ENCODE measurements around the gene SERINC5. TPM values are rescaled to one million over a fixed set of nuclear protein-coding genes. Genes with fewer than 3 reads are reported as not detected.
"Not testable (repeated sequence)": the region's sequence is repeated elsewhere in the genome, so short reads cannot be mapped to it uniquely, and the experiment has no call there.

Gene SERINC5
- total RNA-seq, 2 experiments from 2014 or later: 70.2 to 78.3 TPM

DNA sequence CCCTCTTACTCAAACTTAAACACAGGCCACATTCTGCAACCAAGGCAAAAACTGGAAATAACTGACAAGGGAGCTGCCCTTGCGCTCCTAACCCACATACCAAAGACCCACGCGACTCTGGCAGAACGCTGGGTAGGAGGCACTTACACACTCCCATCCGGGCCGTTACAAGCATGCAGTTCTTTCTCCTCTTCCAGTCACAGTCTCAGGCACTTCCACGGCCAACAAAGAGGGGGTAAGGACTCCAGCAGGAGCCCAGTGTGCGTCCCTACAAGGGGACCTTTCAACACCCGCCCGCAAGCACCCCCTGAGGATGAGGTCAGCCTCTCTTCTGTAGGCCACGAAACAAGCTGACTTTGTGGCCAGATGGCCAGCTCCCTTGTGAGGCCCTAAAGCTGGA is 57.4 kb downstream of the SERINC5 start:
- no peaks in the 10 kb centered on the region for H3K27me3 Mint-ChIP-seq
- peaks cover 50% of the 10 kb centered on the region for H3K4me1 Mint-ChIP-seq
- no peaks in the 10 kb centered on the region for H3K9me3 Mint-ChIP-seq
- POLR2A ChIA-PET: interaction anchor here (1.4 kb wide), 1 partner anchor 17 kb away, joined by 3 read pairs; no protein-coding TSS in a partner anchor
- H3K36me3 Mint-ChIP-seq: peaks cover 51% of the 10 kb centered on the region
- H3K4me3 Mint-ChIP-seq: peak overlapping the region; percentile 18
- no peak for DNase-seq
- ATAC-seq (ENCODE audit: low read depth): no peak
- H3K27ac Mint-ChIP-seq: peak overlapping the region; percentile 36

DNA sequence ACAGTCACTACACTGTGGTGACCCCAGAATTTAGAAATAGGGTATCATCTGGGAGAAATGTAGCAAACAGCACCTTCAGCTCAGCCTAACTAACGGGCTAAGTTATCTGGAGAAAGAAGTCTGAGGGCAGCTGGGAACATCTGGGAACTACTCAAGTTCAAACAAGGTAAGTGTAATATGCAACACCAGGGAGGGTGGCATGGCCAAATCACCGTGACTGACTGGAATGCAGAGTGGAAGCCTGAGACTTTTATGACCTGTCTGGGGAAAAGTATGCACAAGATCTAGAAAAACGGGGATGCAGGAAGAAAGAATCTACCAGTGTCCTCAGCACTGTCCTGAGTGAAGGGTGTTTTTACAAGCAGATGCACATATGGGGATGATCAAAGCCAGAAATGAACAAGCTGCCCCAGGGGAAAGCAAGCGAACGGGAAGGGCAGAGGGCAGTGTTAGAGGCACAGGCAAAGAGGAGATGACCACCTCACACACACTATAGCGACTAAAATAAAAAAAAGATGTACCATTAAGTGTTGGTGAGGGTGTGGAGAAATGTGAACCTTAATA is 59.9 kb downstream of the SERINC5 start:
- peaks cover 61% of the 10 kb centered on the region for H3K4me1 Mint-ChIP-seq
- DNase-seq: no peak
- H3K27ac Mint-ChIP-seq: peak overlapping the region; percentile 57
- H3K36me3 Mint-ChIP-seq: peaks cover 35% of the 10 kb centered on the region
- ATAC-seq (ENCODE audit: low read depth): no peak
- POLR2A ChIA-PET: interaction anchor here (0.6 to 4.5 kb wide), 4 partner anchors 21 to 59 kb away, joined by 3 to 46 read pairs (median 14); partner anchors contain the start of gene SERINC5
- H3K27me3 Mint-ChIP-seq: no peaks in the 10 kb centered on the region
- no peaks in the 10 kb centered on the region for H3K9me3 Mint-ChIP-seq
- H3K4me3 Mint-ChIP-seq: peak overlapping the region; percentile 23

DNA sequence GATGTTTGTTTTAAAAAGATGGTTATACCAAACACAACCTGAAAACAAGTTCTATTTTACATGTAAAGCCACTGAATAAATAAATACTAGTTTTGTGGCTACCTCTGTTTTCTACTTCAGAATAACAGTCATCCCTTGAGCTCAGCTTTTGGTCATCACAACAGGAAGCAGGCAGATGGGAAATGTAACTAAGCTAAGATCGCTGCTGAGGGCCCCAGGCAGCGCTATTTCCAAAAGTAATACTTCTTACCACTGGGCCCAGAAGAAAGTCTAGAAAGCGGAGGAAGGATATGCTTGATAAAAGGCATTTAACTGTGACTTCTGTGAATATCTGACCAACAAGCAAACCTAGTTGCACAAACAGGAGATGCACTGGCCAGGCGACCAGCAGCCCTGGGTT is 61.4 kb downstream of the SERINC5 start:
- no peak for DNase-seq
- POLR2A ChIA-PET: interaction anchor here (0.9 to 4.5 kb wide), 5 partner anchors 11 to 61 kb away, joined by 5 to 46 read pairs (median 25); partner anchors contain the start of gene SERINC5
- peak overlapping the region; percentile 93 for H3K27ac Mint-ChIP-seq
- peak; percentile 25 for ATAC-seq (ENCODE audit: low read depth)
- no peaks in the 10 kb centered on the region for H3K27me3 Mint-ChIP-seq
- H3K36me3 Mint-ChIP-seq: peaks cover 29% of the 10 kb centered on the region
- peak overlapping the region; percentile 73 for H3K4me3 Mint-ChIP-seq
- H3K4me1 Mint-ChIP-seq: peaks cover 72% of the 10 kb centered on the region
- H3K9me3 Mint-ChIP-seq: no peaks in the 10 kb centered on the region

DNA sequence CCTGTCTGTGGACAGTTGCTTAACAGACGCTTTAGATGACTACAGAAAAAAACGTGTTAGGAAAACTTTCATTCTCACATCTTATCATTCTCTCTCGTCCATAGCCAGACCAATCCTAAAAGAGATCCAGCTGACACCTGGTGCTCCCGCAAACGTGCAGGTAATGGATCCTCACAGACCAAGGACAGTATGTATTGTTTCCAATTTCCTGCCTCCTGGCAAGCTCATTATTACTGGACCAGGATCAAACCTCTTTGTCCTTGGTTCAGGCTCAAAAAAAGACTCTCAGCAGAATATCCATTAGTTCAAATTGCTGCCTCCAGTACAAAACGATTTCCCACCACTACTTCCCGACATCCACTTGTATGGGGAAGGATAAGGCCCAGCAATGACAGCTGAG is 62.4 kb downstream of the SERINC5 start:
- peak overlapping the region; percentile 73 for H3K4me3 Mint-ChIP-seq
- no peaks in the 10 kb centered on the region for H3K27me3 Mint-ChIP-seq
- H3K9me3 Mint-ChIP-seq: no peaks in the 10 kb centered on the region
- ATAC-seq (ENCODE audit: low read depth) (no peak), DNase-seq (no peak)
- H3K27ac Mint-ChIP-seq: peak overlapping the region; percentile 93
- peaks cover 71% of the 10 kb centered on the region for H3K4me1 Mint-ChIP-seq
- POLR2A ChIA-PET: interaction anchor here (0.5 to 5.2 kb wide), 13 partner anchors 8 to 363 kb away, joined by 3 to 80 read pairs (median 7); partner anchors contain the start of gene SERINC5
- peaks cover 24% of the 10 kb centered on the region for H3K36me3 Mint-ChIP-seq

DNA sequence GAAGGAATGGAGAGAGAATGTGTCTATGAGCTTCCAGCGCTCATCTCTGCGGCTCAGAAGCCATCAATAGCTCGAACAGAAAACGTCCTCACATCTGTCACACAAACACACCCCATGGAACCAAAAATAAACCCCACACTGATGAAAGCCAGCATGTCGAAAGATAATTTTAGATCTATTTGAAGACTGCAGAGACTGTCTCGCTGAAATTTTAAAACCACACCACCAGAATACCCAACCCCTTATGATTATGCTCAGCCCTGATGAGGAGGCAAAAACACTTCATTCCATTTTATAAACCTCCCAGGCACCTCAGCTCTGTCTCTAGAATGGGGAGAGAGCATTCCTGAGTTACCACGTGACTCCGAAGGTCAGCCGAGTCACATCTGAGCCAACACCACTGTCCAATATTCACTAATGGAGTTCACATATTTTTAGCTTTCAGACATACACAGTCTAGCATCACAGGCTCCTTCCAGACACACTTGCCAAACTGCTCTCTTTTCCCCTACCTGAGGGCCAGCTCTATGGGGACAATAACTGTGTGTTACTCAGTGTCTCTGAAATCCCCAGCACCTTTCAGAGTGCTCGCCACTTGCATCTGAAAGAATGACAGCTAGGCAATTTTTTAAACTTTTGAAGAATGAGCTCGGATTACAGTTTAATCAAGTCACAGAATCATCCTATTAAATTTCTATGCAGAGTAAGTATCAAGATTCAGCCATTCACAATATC is 63.2 kb downstream of the SERINC5 start:
- POLR2A ChIA-PET: interaction anchor here (0.5 to 5.2 kb wide), 17 partner anchors 7 to 362 kb away, joined by 3 to 80 read pairs (median 6); partner anchors contain the start of gene SERINC5
- Mint-ChIP-seq H3K4me1 (peaks cover 73% of the 10 kb centered on the region), H3K9me3 (no peaks in the 10 kb centered on the region), H3K27me3 (no peaks in the 10 kb centered on the region), H3K4me3 (peak overlapping the region; percentile 73), H3K27ac (peak overlapping the region; percentile 93), H3K36me3 (peaks cover 20% of the 10 kb centered on the region)
- ATAC-seq (ENCODE audit: low read depth): peak; percentile 13
- no peak for DNase-seq

DNA sequence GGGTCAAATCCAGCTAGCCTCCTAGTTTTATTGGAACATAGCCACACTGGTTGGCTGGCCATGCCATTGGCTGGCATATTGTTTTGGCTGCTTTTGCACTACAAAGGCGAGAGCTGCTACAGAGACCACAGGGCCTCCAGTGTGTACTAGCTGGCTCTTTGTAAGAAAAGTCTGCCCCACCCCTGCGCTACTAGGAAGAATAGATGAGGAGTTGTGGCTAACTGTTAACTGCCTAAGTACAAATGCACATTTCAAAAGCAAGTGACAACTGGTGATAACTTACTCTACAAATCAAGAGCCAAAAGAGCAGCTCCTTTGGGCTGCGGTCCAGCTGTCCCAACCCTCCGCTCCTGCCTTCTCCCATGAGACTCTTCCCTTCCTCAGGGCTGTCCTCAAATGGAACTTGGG is 63.9 kb downstream of the SERINC5 start:
- Mint-ChIP-seq H3K4me1 (peaks cover 76% of the 10 kb centered on the region), H3K9me3 (no peaks in the 10 kb centered on the region), H3K4me3 (peak overlapping the region; percentile 73), H3K36me3 (peaks cover 14% of the 10 kb centered on the region), H3K27ac (peak overlapping the region; percentile 93), H3K27me3 (no peaks in the 10 kb centered on the region)
- DNase-seq: peak; percentile 64
- ATAC-seq (ENCODE audit: low read depth): peak; percentile 81
- POLR2A ChIA-PET: interaction anchor here (0.8 to 5.2 kb wide), 12 partner anchors 9 to 129 kb away, joined by 3 to 80 read pairs (median 8); partner anchors contain the start of gene SERINC5

DNA sequence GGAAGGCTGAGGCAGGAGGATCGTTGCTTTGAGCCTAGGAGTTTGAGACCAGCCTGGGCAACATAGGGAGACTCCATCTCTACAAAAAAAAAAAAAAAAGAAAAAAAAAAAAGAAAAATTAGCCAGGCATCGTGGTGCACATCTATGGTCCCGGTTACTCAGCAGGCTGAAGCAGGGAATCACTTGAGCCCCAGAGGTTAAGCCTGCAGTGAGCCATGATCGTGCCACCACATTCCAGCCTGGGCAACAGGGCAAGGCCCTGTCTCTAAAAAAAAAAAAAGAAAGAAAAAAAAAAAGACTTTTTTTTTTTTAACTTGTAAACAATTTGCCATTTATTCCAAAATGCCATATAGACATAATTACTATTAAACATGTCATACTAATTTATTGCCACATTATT is 64.5 kb downstream of the SERINC5 start:
- ATAC-seq (ENCODE audit: low read depth) (no peak), DNase-seq (no peak)
- Mint-ChIP-seq H3K4me1 (peaks cover 81% of the 10 kb centered on the region), H3K27ac (peak overlapping the region; percentile 98), H3K36me3 (peaks cover 14% of the 10 kb centered on the region), H3K27me3 (no peaks in the 10 kb centered on the region), H3K9me3 (no peaks in the 10 kb centered on the region), H3K4me3 (peak overlapping the region; percentile 92)
- POLR2A ChIA-PET: interaction anchor here (0.7 to 5.2 kb wide), 9 partner anchors 14 to 93 kb away, joined by 3 to 80 read pairs (median 9); partner anchors contain the start of gene SERINC5

DNA sequence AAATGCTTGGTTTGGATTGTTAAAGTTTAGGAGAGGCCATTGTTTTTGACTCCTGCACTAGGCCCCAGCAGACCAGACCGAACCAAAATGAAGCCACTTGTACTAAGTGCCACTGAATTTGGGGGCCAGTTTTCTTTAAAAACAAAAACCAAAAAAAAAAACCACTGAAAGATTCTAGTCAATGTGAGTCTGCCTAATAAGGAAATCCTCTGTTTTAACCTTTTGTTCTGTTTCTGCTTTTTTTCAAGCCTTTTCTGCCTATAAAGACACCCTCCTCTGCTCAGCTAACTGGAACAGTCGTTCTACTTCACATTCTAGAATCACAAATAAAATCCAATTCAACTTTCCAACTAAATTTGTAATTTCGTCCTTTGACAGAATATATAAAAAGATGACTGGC is 64.9 kb downstream of the SERINC5 start:
- Mint-ChIP-seq H3K4me3 (peak overlapping the region; percentile 92), H3K4me1 (peaks cover 80% of the 10 kb centered on the region), H3K27ac (peak overlapping the region; percentile 98), H3K27me3 (no peaks in the 10 kb centered on the region), H3K9me3 (no peaks in the 10 kb centered on the region), H3K36me3 (peaks cover 11% of the 10 kb centered on the region)
- DNase-seq (no peak), ATAC-seq (ENCODE audit: low read depth) (no peak)
- POLR2A ChIA-PET: interaction anchor here (0.6 to 5.2 kb wide), 4 partner anchors 15 to 89 kb away, joined by 3 to 80 read pairs (median 6); partner anchors contain the start of gene SERINC5

DNA sequence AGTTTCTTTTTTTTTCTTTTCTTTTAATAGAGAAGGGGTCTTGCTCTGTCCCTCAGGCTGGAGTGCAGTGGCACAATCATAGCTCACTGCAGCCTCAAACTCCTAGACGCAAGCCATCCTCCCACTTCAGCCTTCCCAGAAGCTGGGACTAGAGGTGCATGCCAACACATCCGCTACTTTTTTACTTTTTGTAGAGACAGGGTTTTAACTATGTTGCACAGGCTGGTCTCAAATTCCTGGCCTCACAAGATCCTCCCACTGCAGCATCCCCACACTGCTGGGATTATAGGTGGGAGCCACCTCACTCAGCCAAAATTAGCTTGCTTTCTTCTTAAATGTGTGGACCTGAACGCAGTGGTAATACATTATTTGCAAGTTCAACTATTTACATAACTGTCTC is 66.1 kb downstream of the SERINC5 start:
- peaks cover 14% of the 10 kb centered on the region for H3K36me3 Mint-ChIP-seq
- H3K27me3 Mint-ChIP-seq: no peaks in the 10 kb centered on the region
- no peak for DNase-seq
- ATAC-seq (ENCODE audit: low read depth): no peak
- H3K4me3 Mint-ChIP-seq: peak overlapping the region; percentile 92
- H3K9me3 Mint-ChIP-seq: no peaks in the 10 kb centered on the region
- H3K4me1 Mint-ChIP-seq: peaks cover 84% of the 10 kb centered on the region
- POLR2A ChIA-PET: interaction anchor here (0.7 to 5.2 kb wide), 7 partner anchors 9 to 65 kb away, joined by 3 to 80 read pairs (median 3); partner anchors contain the start of gene SERINC5
- H3K27ac Mint-ChIP-seq: peak overlapping the region; percentile 98

DNA sequence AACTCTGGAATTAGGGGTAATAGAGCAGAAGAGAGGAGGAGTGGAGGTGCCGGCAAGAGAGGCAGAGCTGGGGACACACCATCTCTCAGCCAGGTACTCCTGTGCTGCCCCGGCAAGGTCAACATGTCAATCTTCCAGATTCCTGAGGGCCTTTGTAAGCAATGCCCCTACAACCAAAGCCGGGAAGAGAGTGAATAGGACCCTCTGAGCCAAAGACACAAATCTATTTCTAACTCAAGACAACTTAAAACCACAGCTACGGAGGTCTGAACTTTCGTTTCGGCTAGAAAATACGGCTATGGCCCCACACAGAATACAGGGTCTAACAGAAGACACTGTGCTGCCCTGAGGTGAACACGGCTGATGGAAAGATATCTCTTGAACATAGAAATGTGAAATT is 66.6 kb downstream of the SERINC5 start:
- peak overlapping the region; percentile 98 for H3K27ac Mint-ChIP-seq
- ATAC-seq (ENCODE audit: low read depth): peak; percentile 12
- no peaks in the 10 kb centered on the region for H3K9me3 Mint-ChIP-seq
- no peaks in the 10 kb centered on the region for H3K27me3 Mint-ChIP-seq
- DNase-seq: no peak
- peak overlapping the region; percentile 92 for H3K4me3 Mint-ChIP-seq
- POLR2A ChIA-PET: interaction anchor here (1.0 to 5.2 kb wide), 6 partner anchors 8 to 66 kb away, joined by 3 to 80 read pairs (median 4); partner anchors contain the start of gene SERINC5
- H3K36me3 Mint-ChIP-seq: peaks cover 14% of the 10 kb centered on the region
- H3K4me1 Mint-ChIP-seq: peaks cover 84% of the 10 kb centered on the region

DNA sequence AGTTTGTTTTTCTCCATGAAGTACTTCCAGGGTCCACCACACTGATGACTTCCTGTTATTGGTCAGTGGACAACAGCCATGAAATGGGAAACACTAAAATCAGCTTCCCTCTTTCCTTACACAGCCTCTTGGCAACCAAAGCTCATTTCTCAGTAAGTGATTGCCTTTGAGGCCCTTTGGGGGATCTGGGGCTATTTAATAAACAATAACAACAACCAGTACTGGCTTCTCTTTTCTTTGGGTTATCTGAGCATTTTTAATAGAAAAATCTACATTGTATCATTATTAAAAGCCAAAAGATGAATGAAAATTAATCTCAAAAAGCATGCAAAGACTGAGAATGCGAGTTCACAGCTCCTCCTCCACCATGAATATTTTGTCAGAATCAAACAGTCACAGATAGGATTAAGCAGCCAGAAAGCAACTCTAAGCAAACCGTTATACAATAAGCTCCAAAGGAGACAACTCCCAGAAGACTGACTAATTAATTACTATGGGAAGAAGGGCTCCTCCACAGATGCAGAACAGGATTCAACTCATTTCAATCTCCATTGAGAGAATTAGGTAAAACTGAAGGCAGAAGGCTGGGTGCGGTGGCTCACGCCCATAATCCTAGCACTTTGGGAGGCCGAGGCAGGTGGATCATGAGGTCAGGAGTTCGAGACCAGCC is 68.3 kb downstream of the SERINC5 start:
- POLR2A ChIA-PET: interaction anchor here (0.9 to 3.9 kb wide), 3 partner anchors 25 to 69 kb away, joined by 3 to 39 read pairs (median 4); partner anchors contain the start of gene SERINC5
- ATAC-seq (ENCODE audit: low read depth): no peak
- peaks cover 84% of the 10 kb centered on the region for H3K4me1 Mint-ChIP-seq
- H3K27ac Mint-ChIP-seq: peak overlapping the region; percentile 92
- H3K9me3 Mint-ChIP-seq: no peaks in the 10 kb centered on the region
- no peak for DNase-seq
- H3K4me3 Mint-ChIP-seq: peak overlapping the region; percentile 72
- peaks cover 18% of the 10 kb centered on the region for H3K36me3 Mint-ChIP-seq
- no peaks in the 10 kb centered on the region for H3K27me3 Mint-ChIP-seq

DNA sequence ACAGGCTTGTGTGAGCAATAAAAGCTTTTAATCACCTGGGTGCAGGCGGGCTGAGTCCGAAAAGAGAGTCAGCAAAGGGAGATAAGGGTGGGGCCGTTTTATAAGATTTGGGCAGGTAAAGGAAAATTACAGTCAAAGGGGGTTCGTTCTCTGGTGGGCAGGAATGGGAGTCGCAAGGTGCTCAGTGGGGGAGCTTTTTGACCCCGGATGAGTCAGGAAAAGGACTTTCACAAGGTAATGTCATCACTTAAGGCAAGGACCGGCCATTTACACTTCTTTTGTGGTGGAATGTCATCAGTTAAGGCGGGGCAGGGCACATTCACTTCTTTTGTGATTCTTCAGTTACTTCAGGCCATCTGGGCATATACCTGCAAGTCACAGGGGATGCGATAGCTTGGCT is 70.3 kb downstream of the SERINC5 start:
- H3K27me3 Mint-ChIP-seq; H3K9me3 Mint-ChIP-seq; DNase-seq; ATAC-seq (ENCODE audit: low read depth): not testable (repeated sequence)
- Mint-ChIP-seq H3K36me3 (peaks cover 23% of the 10 kb centered on the region), H3K27ac (peak overlapping the region; percentile 88), H3K4me1 (peaks cover 88% of the 10 kb centered on the region), H3K4me3 (peak overlapping the region; percentile 67)
- POLR2A ChIA-PET: interaction anchor here (0.9 to 4.5 kb wide), 5 partner anchors 8 to 71 kb away, joined by 3 to 39 read pairs (median 6); partner anchors contain the start of gene SERINC5
